ENCODE measurements around the gene PRKN. TPM values are rescaled to one million over a fixed set of nuclear protein-coding genes. Genes with fewer than 3 reads are reported as not detected.

PRKN gene
- total RNA-seq, 1 experiment from 2014 or later = 1.2 TPM

- Histone ChIP-seq H3K4me3 (ENCODE audit: low read depth, low read length, poor library complexity, severe bottlenecking) (no peak overlapping the region), H3K4me1 (ENCODE audit: insufficient read depth, low read length, poor library complexity, severe bottlenecking) (no peaks in the 10 kb centered on the region), H3K36me3 (ENCODE audit: insufficient read depth, low read length, poor library complexity, severe bottlenecking) (no peaks in the 10 kb centered on the region), H3K9me3 (ENCODE audit: low read depth, low read length, poor library complexity, severe bottlenecking) (no peaks in the 10 kb centered on the region), H3K27ac (ENCODE audit: low read depth, low read length, poor library complexity, severe bottlenecking) (no peak overlapping the region), H3K27me3 (replicated peaks; ENCODE audit: insufficient read depth, low read depth, low read length, poor library complexity) (no peaks in the 10 kb centered on the region)
- CTCF ChIA-PET = no interaction called here
- TF ChIP-seq EZH2 (IDR thresholded peaks at IDR 0.05; ENCODE audit: borderline replicate concordance, low read depth, low read length, poor library complexity, severe bottlenecking) (no peak), CTCF (conservative IDR thresholded peaks at IDR 0.05; ENCODE audit: low read depth, low read length) (no peak)
- DNase-seq (ENCODE audit: low spot score) = no peak
- BruUV-seq (replicated peaks) = no TSS peak
- POLR2A ChIA-PET (ENCODE audit: low non-redundant PET) = no interaction called here
- intact Hi-C loops (cut with micrococcal nuclease; ENCODE audit: unreplicated experiment) = no loop called here
Measured at GRCh38 chr6:161435748-161436070, 1291.9 kb downstream of the PRKN start.

GRCh38 chr6:161434921-161435747 lies 1292.4 kb downstream of the PRKN start:
- intact Hi-C loops (cut with micrococcal nuclease; ENCODE audit: unreplicated experiment) = no loop called here
- no peaks in the 10 kb centered on the region for H3K4me1 ChIP-seq (ENCODE audit: insufficient read depth, low read length, poor library complexity, severe bottlenecking)
- no peaks in the 10 kb centered on the region for H3K27me3 ChIP-seq (replicated peaks; ENCODE audit: insufficient read depth, low read depth, low read length, poor library complexity)
- H3K9me3 ChIP-seq (ENCODE audit: low read depth, low read length, poor library complexity, severe bottlenecking) = no peaks in the 10 kb centered on the region
- no TSS peak for BruUV-seq (replicated peaks)
- no peak overlapping the region for H3K27ac ChIP-seq (ENCODE audit: low read depth, low read length, poor library complexity, severe bottlenecking)
- TF ChIP-seq CTCF (conservative IDR thresholded peaks at IDR 0.05; ENCODE audit: low read depth, low read length) (no peak), EZH2 (IDR thresholded peaks at IDR 0.05; ENCODE audit: borderline replicate concordance, low read depth, low read length, poor library complexity, severe bottlenecking) (no peak)
- ChIA-PET POLR2A (ENCODE audit: low non-redundant PET) (no interaction called here), CTCF (no interaction called here)
- DNase-seq (ENCODE audit: low spot score) = no peak
- H3K4me3 ChIP-seq (ENCODE audit: low read depth, low read length, poor library complexity, severe bottlenecking) = no peak overlapping the region
- no peaks in the 10 kb centered on the region for H3K36me3 ChIP-seq (ENCODE audit: insufficient read depth, low read length, poor library complexity, severe bottlenecking)

- no peak for TF ChIP-seq CTCF (conservative IDR thresholded peaks at IDR 0.05; ENCODE audit: low read depth, low read length)
- no peak for TF ChIP-seq EZH2 (IDR thresholded peaks at IDR 0.05; ENCODE audit: borderline replicate concordance, low read depth, low read length, poor library complexity, severe bottlenecking)
- Histone ChIP-seq H3K4me3 (ENCODE audit: low read depth, low read length, poor library complexity, severe bottlenecking) (no peak overlapping the region), H3K36me3 (ENCODE audit: insufficient read depth, low read length, poor library complexity, severe bottlenecking) (no peaks in the 10 kb centered on the region), H3K9me3 (ENCODE audit: low read depth, low read length, poor library complexity, severe bottlenecking) (no peaks in the 10 kb centered on the region), H3K4me1 (ENCODE audit: insufficient read depth, low read length, poor library complexity, severe bottlenecking) (no peaks in the 10 kb centered on the region), H3K27ac (ENCODE audit: low read depth, low read length, poor library complexity, severe bottlenecking) (no peak overlapping the region), H3K27me3 (replicated peaks; ENCODE audit: insufficient read depth, low read depth, low read length, poor library complexity) (no peaks in the 10 kb centered on the region)
- POLR2A ChIA-PET (ENCODE audit: low non-redundant PET) = no interaction called here
- BruUV-seq (replicated peaks) = no TSS peak
- no peak for DNase-seq (ENCODE audit: low spot score)
- intact Hi-C loops (cut with micrococcal nuclease; ENCODE audit: unreplicated experiment) = no loop called here
- CTCF ChIA-PET = no interaction called here
Measured at GRCh38 chr6:161434350-161434749, 1293.2 kb downstream of the PRKN start.

Measured in A673 (cell line).